Measurements from ENCODE around the gene LKAAEAR1.

Gene LKAAEAR1

DNA sequence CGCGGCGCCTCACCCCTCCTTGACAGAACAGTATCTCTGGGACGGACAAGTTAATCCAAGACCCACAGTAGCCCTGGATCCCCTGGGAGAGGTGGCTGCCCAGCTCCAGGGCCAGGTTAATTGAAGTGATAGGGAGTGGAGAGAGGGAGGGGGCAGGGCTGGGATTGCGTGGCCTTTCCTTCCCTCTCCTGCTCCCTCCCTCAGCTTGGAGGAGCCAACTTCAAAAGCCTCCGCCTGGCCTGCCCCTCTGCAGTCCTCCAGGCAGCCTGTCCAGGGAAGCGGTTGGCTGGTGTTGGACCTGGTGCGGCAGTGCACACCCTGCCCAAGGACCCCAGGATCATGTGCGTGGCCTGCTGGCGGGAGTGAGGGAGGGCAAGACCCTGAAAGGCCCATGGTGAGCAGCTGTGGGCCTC lies 48.3 kb downstream of the LKAAEAR1 start, which contains the start of gene C20orf204:
C20orf204 (plus strand) TSS at position 250 of the 413 bp plus-strand sequence; CDS start at position 392, 142 bp downstream.
- DNase-seq: no peak

DNA sequence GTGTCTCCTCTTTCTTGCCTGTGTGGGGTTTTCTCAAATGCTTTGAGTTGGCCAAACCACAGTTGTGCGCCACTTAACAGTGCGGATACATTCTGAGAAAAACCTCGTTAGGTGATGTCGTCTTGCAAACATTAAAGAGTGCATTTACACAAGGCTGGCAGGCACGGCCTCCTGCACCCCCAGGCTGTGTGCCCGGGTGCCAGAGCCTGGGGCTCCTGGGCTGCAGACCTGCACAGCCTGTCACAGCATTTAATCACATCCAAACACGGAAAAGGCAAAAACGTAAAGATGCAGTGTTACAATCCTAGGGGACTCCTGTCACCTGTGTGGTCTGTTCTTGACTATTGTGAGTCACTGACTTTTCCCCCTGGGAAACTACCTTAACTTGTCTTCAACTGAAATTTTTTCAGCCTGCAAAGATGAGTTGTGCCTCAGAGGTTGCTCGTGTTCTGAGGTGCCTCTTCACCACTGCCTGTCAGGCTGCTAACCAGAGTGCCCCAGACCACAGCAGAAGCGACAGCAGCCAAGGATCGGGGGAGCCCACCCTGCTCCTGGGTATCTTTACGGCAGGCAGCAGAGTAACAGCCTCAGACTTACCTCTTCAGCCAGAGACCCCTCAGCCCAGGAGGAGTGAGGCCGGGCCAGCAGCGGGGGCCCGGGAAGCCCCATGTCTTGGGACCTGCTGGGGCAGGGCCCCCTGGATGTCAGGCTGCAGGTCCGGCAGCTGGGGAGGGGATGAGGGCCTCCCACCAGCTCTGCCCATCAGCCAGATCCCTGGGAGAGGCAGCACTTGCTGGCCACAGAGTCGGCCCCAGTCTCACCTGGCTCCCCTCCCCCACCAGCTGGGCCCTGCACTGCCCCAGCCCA lies 48.9 kb downstream of the LKAAEAR1 start:
- DNase-seq: peak; percentile 46

DNA sequence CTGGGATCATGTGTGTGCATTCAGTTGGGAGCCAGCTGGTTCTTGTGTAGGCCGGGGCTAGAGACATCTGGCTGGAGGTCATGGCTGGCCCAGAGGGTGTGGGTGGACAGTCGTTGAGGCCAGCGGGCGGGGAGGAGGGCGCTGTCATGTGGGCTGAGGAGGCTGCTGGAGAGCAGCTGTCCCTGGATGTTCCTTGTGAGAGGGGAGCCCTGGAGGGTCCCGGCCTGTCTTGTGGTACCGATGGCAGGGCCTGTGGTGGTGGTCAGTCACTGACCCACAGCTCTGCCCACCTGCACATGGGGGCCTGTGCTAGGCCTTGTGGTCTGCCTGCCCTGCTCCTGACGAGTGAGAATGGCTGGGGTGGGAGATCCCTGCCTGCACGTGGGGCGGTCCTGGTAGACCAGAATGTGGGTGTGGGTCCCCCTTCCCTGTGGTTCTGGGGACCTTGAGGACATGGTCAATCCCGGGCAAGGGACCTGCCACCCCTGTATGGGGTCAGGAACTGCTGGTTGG lies 50.2 kb downstream of the LKAAEAR1 start:
- DNase-seq: no peak

Measured in CD4-positive, alpha-beta T cell treated with Interleukin-12 subunit alpha and Interleukin-12 subunit beta, for 1 hour (primary cell).